HG03457 (cell line): Measurements from ENCODE around the gene CSMD2.
"Not testable (repeated sequence)": the region's sequence is repeated elsewhere in the genome, so short reads cannot be mapped to it uniquely, and the experiment has no call there.

Experiments
- ATAC-seq: cut with Tn5 transposase; IDR thresholded peaks from one replicate; pipeline ENCODE4 v1.9.1; 2021; ENCODE audit warnings: moderate number of reproducible peaks; ENCODE audit not compliant: unreplicated experiment

CSMD2 gene

DNA sequence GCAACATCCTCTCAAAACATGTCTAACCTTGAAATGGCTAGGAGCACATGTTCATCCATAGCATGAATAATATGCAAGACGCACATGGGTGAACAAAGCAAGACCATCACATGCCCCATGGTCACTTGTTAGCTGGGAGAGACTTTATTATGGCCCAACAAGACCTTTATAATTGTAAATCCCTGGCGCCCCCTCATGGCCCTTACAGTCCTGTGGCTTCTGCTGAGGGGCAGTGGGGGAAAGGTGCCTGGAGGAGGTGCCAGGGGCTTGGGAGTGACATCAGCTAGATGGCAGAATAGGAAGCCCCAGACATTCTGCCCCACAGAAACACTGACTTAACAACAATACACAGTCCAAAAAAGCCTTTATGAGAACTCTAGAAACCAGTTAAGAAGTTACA lies 51.7 kb downstream of the CSMD2 start:
- no peak for ATAC-seq

GRCh38 chr1:34108711-34109110 lies 56.3 kb downstream of the CSMD2 start:
- no peak for ATAC-seq

- ATAC-seq, result no peak
Observed at GRCh38 chr1:34108269-34108668, 56.8 kb downstream of the CSMD2 start.

- ATAC-seq, result no peak
Observed at GRCh38 chr1:34101151-34101550, 63.9 kb downstream of the CSMD2 start.

- ATAC-seq, result no peak
Observed at GRCh38 chr1:34100332-34100731, 64.7 kb downstream of the CSMD2 start.

- ATAC-seq, result not testable (repeated sequence)
Observed at GRCh38 chr1:34092399-34092798, 72.6 kb downstream of the CSMD2 start.

DNA sequence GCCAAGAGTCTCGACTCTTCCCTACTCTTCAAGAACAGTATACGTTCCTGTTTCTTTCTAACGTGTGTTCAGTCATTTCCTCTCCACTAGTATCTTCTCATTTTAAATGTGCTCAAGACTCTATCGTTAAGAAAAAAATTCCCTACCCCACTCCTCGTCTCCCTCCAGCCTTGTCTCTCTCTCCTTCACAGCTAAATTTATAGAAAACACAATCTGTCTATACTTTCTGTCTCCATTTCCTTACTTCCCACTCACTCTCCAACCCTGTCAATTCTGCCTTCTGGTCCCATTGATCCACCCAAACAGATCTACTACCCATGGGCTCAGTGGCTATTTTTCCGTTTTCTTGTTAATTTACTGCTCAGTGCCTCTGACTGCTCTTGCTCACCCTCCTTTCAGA lies 75.3 kb downstream of the CSMD2 start:
- no peak for ATAC-seq

DNA sequence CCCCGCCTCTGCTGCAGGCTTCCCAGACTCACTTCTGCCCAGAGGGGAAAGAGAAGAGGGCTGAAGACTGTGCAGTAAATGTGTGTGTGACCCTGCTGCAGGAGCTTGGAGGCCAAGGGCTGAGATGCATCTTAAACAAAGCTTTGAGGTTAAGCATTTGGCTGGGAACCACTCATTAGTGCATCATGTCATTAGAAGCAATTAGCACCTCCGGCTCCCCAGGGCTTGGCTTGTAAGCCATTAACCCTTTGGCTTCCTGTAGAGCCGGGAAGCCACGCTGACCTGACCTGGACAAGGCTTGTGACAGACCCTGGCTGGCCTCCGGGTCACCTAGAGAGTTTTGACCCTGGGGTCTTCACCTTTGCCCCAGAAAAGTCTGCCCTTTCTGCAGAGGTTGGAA lies 77.0 kb downstream of the CSMD2 start:
- ATAC-seq, result no peak

DNA sequence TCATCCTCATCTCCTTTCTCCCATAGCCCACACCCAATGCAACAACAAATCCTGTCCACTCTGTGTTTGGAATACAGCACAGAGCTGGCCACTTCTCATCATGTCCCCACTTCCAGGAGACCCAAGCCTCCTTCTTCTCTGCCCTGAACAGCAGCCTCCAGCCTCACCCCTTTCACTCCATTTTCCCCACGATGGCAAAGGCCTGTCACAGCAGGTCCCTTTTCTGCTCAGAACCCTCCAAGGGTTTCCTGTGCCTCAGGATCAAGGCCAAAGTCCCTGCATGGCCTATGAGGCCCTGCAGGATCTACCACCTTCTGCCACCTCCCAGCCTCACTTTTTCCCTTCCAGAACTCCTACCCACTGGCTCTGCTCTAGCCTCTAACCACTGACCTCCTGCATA lies 78.5 kb downstream of the CSMD2 start:
- no peak for ATAC-seq

- no peak for ATAC-seq
Observed at GRCh38 chr1:34083974-34084373, 81.1 kb downstream of the CSMD2 start.

DNA sequence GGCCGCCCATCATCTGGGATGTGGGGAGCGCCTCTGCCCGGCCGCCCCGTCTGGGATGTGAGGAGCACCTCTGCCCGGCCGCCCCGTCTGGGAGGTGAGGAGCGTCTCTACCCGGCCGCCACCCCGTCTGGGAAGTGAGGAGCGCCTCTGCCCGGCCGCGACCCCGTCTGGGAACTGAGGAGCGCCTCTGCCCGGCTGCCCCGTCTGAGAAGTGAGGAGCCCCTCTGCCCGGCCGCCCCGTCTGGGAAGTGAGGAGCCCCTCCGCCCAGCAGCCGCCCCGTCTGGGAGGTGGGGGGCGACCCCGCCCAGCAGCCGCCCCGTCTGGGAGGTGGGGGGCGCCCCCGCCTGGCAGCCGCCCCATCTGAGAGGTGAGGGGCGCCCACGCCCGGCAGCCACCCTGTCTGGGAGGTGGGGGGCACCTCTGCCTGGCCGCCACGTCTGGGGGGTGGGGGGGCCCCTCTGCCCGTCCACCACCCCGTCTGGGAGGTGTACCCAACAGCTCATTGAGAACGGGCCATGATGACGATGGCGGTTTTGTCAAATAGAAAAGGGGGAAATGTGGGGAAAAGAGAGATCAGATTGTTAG lies 82.9 kb downstream of the CSMD2 start:
- ATAC-seq, result not testable (repeated sequence)

DNA sequence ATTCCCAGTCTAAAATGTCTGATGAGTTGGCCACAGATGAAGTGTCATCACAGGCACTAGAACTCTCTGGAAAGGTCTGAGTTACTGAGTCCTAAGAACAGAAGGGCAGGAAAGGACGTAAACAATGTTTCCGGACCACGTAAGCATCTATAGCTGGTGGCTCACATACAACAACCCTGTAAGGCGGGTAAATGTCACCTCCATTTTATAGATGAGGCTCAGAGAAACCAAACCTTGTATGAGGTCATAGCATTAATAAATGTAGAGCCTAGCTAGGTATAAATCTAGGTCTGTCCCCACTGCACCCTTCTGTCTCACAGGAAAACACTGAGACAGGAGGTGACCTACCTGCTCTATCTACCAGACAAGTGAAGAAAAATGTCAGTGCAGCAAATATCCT lies 86.6 kb downstream of the CSMD2 start:
- no peak for ATAC-seq

GRCh38 chr1:34075576-34075975 lies 89.5 kb downstream of the CSMD2 start:
- no peak for ATAC-seq

- ATAC-seq, result no peak
Observed at GRCh38 chr1:34073028-34073695, 91.9 kb downstream of the CSMD2 start.

DNA sequence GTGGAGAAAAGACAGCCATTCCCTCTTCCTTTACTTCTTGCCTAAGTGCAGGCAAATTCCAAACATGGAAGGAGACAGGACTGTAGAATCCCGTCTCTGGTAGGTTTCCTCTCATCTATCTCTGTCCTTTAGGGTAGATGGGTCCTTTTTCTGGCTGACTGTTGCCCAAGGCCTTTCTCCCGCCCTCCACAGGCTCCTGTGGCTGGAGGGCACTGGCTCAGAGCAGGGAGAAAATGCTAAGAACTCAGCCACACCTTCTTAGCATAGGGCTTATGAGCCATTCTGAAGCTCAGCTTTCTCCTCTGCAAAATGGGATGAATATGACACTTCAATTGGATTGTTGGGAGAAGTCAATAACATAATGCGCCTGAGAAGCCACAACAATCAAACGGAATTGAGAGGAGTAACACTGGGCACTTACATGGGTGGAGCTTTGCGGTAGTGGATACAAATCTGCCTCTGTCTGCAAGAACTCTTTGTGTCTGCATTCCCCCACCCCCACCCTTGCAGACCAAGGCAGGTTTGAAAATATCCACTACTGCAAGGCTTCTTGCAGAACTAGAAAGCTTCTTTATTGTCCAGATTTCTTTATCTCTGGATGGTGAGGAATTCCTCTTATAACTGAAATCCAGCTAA lies 94.7 kb downstream of the CSMD2 start:
- ATAC-seq, result no peak

GRCh38 chr1:34066981-34067603 lies 97.9 kb downstream of the CSMD2 start:
- ATAC-seq, result no peak

GRCh38 chr1:34066166-34066565 lies 98.9 kb downstream of the CSMD2 start:
- no peak for ATAC-seq

GRCh38 chr1:34065498-34065897 lies 99.5 kb downstream of the CSMD2 start:
- ATAC-seq, result no peak

GRCh38 chr1:34060901-34061415 lies 104.1 kb downstream of the CSMD2 start:
- ATAC-seq, result no peak

DNA sequence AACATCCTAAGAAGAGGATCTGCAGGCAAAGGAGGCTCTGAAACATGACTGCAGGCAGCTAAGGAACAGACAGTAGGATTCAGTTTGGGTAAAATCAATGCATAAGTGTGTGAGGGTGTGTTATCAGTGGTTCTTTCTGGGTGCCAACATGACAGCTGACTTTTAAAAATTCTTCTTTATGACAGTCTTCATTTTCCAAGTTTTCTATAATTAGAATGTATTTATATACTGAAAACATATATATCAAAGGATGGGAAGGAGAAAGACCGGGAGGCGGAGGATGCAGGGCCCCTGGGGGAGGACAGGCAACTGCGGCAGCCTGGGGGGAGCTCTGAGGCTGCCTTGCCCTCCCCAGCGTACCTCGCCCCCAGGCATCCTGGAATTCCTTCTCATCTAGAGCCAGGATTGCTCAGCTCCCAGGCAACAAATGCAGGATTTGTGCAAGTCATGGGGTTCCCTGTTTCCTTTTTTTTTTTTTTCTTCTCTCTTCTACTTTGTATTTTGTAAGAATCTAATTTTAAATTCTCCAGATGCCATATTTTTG lies 104.8 kb downstream of the CSMD2 start:
- ATAC-seq, result no peak

- ATAC-seq, result no peak
Observed at GRCh38 chr1:34057347-34058130, 107.5 kb downstream of the CSMD2 start.
